GM23338 (cell line): ENCODE results near the gene GNAT1. TPM values are rescaled to one million over a fixed set of nuclear protein-coding genes. Genes with fewer than 3 reads are reported as not detected.

ENCODE experiments used
- ATAC-seq: fragments of 200-7000 bp; cut with Tn5 transposase; 3 replicates; pipeline ENCODE4 v1.9.1; 2020
- DNase-seq: peaks from one replicate; pipeline ENCODE4 v3.0.0-alpha.2; 2015; ENCODE audit warnings: low spot score
- H2AFZ ChIP-seq: fragments of 200-600 bp; sonication (generic); 2 replicates; pipeline ENCODE4 v1.8.0; 2016; ENCODE audit warnings: antibody characterized with exemption, mild to moderate bottlenecking, moderate library complexity
- H3F3A ChIP-seq: fragments of 200-600 bp; sonication (generic); replicated peaks from 2 replicates; pipeline ENCODE4 v1.8.0; 2017; ENCODE audit warnings: antibody characterized with exemption, mixed run types, low read depth
- H3K27ac ChIP-seq: fragments of 200-600 bp; sonication (generic); 2 replicates; pipeline ENCODE4 v1.6.1; 2016; ENCODE audit warnings: low read depth
- H3K27me3 ChIP-seq: fragments of 200-600 bp; sonication (generic); 2 replicates; pipeline ENCODE4 v1.8.0; 2016; ENCODE audit warnings: mild to moderate bottlenecking, mixed run types, moderate library complexity; ENCODE audit not compliant: insufficient read depth
- H3K36me3 ChIP-seq: fragments of 200-600 bp; sonication (generic); 2 replicates; pipeline ENCODE4 v1.8.0; 2016; ENCODE audit warnings: mild to moderate bottlenecking; ENCODE audit not compliant: insufficient read depth
- H3K4me1 ChIP-seq: fragments of 200-600 bp; sonication (generic); 2 replicates; pipeline ENCODE4 v1.8.0; 2016; ENCODE audit warnings: mild to moderate bottlenecking, moderate library complexity; ENCODE audit not compliant: insufficient read depth
- H3K4me2 ChIP-seq: fragments of 200-600 bp; sonication (generic); 2 replicates; pipeline ENCODE4 v1.7.1; 2017; ENCODE audit warnings: mixed run types
- H3K4me3 ChIP-seq: fragments of 200-600 bp; sonication (generic); 2 replicates; pipeline ENCODE4 v1.6.1; 2016; ENCODE audit warnings: mixed run types
- H3K79me2 ChIP-seq: fragments of 200-600 bp; sonication (generic); replicated peaks from 2 replicates; pipeline ENCODE4 v1.8.0; 2017; ENCODE audit warnings: mild to moderate bottlenecking; ENCODE audit not compliant: insufficient read depth
- H3K9me2 ChIP-seq: fragments of 200-600 bp; sonication (generic); 2 replicates; pipeline ENCODE4 v1.8.0; 2017; ENCODE audit not compliant: insufficient read depth
- H4K20me1 ChIP-seq: fragments of 200-600 bp; sonication (generic); replicated peaks from 2 replicates; pipeline ENCODE4 v1.8.0; 2017; ENCODE audit warnings: mild to moderate bottlenecking; ENCODE audit not compliant: insufficient read depth
- H3K27ac Mint-ChIP-seq: 2 replicates; pipeline ENCODE4 v1.8.0; 2020; ENCODE audit warnings: inconsistent platforms, mild to moderate bottlenecking, moderate library complexity, mixed read lengths
- H3K27me3 Mint-ChIP-seq: 3 replicates; pipeline ENCODE4 v1.8.0; 2022; ENCODE audit warnings: low read depth, mild to moderate bottlenecking, moderate library complexity, mixed read lengths, inconsistent platforms; ENCODE audit not compliant: insufficient read depth, poor library complexity
- H3K36me3 Mint-ChIP-seq: 3 replicates; pipeline ENCODE4 v1.8.0; 2021; ENCODE audit warnings: low read depth, mild to moderate bottlenecking, inconsistent platforms, moderate library complexity, mixed read lengths
- H3K4me1 Mint-ChIP-seq: 3 replicates; pipeline ENCODE4 v1.8.0; 2020; ENCODE audit warnings: mild to moderate bottlenecking, inconsistent platforms, mixed read lengths
- H3K4me3 Mint-ChIP-seq: 3 replicates; pipeline ENCODE4 v1.8.0; 2021; ENCODE audit warnings: moderate library complexity, mild to moderate bottlenecking, inconsistent platforms, mixed read lengths
- H3K9me3 Mint-ChIP-seq: 3 replicates; pipeline ENCODE4 v1.8.0; 2020; ENCODE audit warnings: moderate library complexity, mild to moderate bottlenecking, inconsistent platforms, mixed read lengths
- CREB1 ChIP-seq: fragments of 250-450 bp; sonication (Bioruptor Pico); IDR thresholded peaks from 2 replicates; pipeline ENCODE4 v1.5.0; 2020; ENCODE audit warnings: low read depth, mild to moderate bottlenecking, moderate library complexity
- CTCF ChIP-seq, 2 experiments: fragments of 200-600 bp in 1 of 2; sonication (generic) in 1 of 2; conservative IDR thresholded peaks; 2 replicates each; pipeline versions ENCODE4 v1.5.1 to v1.6.1; 2016 to 2017; ENCODE audit warnings: antibody characterized with exemption in 2 of 2, low read depth in 2 of 2, mild to moderate bottlenecking in 2 of 2, moderate library complexity in 1 of 2
- ETS1 ChIP-seq: IDR thresholded peaks from 2 replicates; pipeline ENCODE4 v1.6.1; 2016; ENCODE audit warnings: antibody characterized with exemption
- EZH2 ChIP-seq: fragments of 200-600 bp; sonication (generic); IDR thresholded peaks from one replicate; pipeline ENCODE4 v1.8.0; 2017; ENCODE audit warnings: antibody characterized with exemption, mild to moderate bottlenecking, low read depth; ENCODE audit not compliant: unreplicated experiment
- EZH2phosphoT487 ChIP-seq: fragments of 200-600 bp; sonication (generic); IDR thresholded peaks from one replicate; pipeline ENCODE4 v1.8.1; 2018; ENCODE audit warnings: antibody characterized with exemption; ENCODE audit not compliant: unreplicated experiment
- JUNB ChIP-seq: IDR thresholded peaks from one replicate; pipeline ENCODE4 v1.6.1; 2016; ENCODE audit warnings: antibody characterized with exemption; ENCODE audit not compliant: unreplicated experiment
- NANOG ChIP-seq: IDR thresholded peaks from 2 replicates; pipeline ENCODE4 v1.6.1; 2016; ENCODE audit warnings: antibody characterized with exemption, borderline replicate concordance
- POLR2AphosphoS5 ChIP-seq: IDR thresholded peaks from 2 replicates; pipeline ENCODE4 v1.6.1; 2016; ENCODE audit warnings: antibody characterized with exemption, low read depth
- REST ChIP-seq: IDR thresholded peaks from one replicate; pipeline ENCODE4 v1.6.1; 2018; ENCODE audit warnings: antibody characterized with exemption; ENCODE audit not compliant: unreplicated experiment
- STAT1 ChIP-seq: IDR thresholded peaks from one replicate; pipeline ENCODE4 v1.6.1; 2016; ENCODE audit warnings: antibody characterized with exemption; ENCODE audit not compliant: unreplicated experiment
- ZNF114 ChIP-seq: fragments of 250-450 bp; sonication (Bioruptor Pico); IDR thresholded peaks from 2 replicates; pipeline ENCODE4 v1.5.0; 2020; ENCODE audit warnings: mild to moderate bottlenecking, moderate library complexity
- ZNF462 ChIP-seq: fragments of 250-450 bp; sonication (Bioruptor Pico); IDR thresholded peaks from 2 replicates; pipeline ENCODE4 v1.5.0; 2020; ENCODE audit warnings: mild to moderate bottlenecking, moderate library complexity
- polyA plus RNA-seq: library from polyadenylated mRNA; unstranded; fragments of >200 nt; fragmentation: Nextera tagmentation; extraction: Ambion mirVana; gene quantifications from 2 replicates; pipeline ENCODE4 v1.2.1, GENCODE V29; 2016
- total RNA-seq: library from RNA; depleted of rRNA; stranded (reverse); fragments of >200 nt; shearing (Covaris generic); gene quantifications from 2 replicates; pipeline ENCODE4 v1.2.3, GENCODE V29; 2014

The GNAT1 gene
- total and polyA plus RNA-seq, 2 experiments from 2014 or later: not detected

GRCh38 chr3:50241713-50242380, 50.4 kb downstream of the GNAT1 start:
- Histone ChIP-seq H3K27ac (peak overlapping the region; percentile 97), H2AFZ (no peak overlapping the region), H3K9me2 (no peaks in the 10 kb centered on the region), H3K4me3 (peak overlapping the region; percentile 60), H4K20me1 (peaks cover 40% of the 10 kb centered on the region), H3F3A (peaks cover 33% of the 10 kb centered on the region), H3K79me2 (peaks cover 91% of the 10 kb centered on the region), H3K4me2 (peak overlapping the region; percentile 84), H3K36me3 (no peaks in the 10 kb centered on the region), H3K4me1 (peaks cover 80% of the 10 kb centered on the region), H3K27me3 (no peaks in the 10 kb centered on the region)
- H3K4me3 Mint-ChIP-seq: peak overlapping the region; percentile 63
- H3K27me3 Mint-ChIP-seq: peaks cover 26% of the 10 kb centered on the region
- H3K9me3 Mint-ChIP-seq: no peaks in the 10 kb centered on the region
- H3K36me3 Mint-ChIP-seq: peaks cover 12% of the 10 kb centered on the region
- TF ChIP-seq JUNB (no peak), STAT1 (no peak), REST (no peak), ZNF114 (CRISPR knock-in tag) (no peak), NANOG (no peak), ZNF462 (CRISPR knock-in tag) (no peak), EZH2 (no peak), CTCF (conservative IDR thresholded peaks at IDR 0.05; ENCODE audit: low read depth in 2 of 2) (no peak), CREB1 (CRISPR knock-in tag) (no peak), ETS1 (no peak), EZH2phosphoT487 (no peak), POLR2AphosphoS5 (no peak)
- ATAC-seq (no peak), DNase-seq (no peak)
- H3K27ac Mint-ChIP-seq: peak overlapping the region; percentile 95
- peaks cover 90% of the 10 kb centered on the region for H3K4me1 Mint-ChIP-seq
